Transverse colon (tissue), 4 donors: Measurements from ENCODE around the gene FSTL5.

ENCODE experiments used
- CTCF ChIP-seq, 5 experiments: fragments of 200-600 bp in 3 of 5; fragments of 450-650 bp in 2 of 5; sonication (generic) in 3 of 5; IDR thresholded peaks; 1 replicate in 2 of 5; 2 replicates in 3 of 5; pipeline ENCODE4 v1.5.1; 2016 to 2017; ENCODE audit warnings: antibody characterized with exemption in 5 of 5, inconsistent platforms in 3 of 5, mild to moderate bottlenecking in 2 of 5, moderate library complexity in 1 of 5
- EP300 ChIP-seq: sonication (generic); formaldehyde crosslinking; IDR thresholded peaks from one replicate; pipeline ENCODE4 v1.6.1; 2017; ENCODE audit warnings: antibody characterized with exemption, low read depth
- POLR2A ChIP-seq: fragments of 450-650 bp; IDR thresholded peaks from one replicate; pipeline ENCODE4 v1.6.1; 2016; ENCODE audit warnings: antibody characterized with exemption, mild to moderate bottlenecking, moderate library complexity
- POLR2AphosphoS5 ChIP-seq, 3 donors: sonication (generic); formaldehyde crosslinking; IDR thresholded peaks; one replicate each; pipeline ENCODE4 v1.6.1; 2016; ENCODE audit warnings: antibody characterized with exemption in 3 of 3

- TF ChIP-seq CTCF (IDR thresholded peaks at IDR 0.05) (no peak), POLR2A (no peak), EP300 (no peak), POLR2AphosphoS5 (IDR thresholded peaks at IDR 0.05) (no peak)
Measured at GRCh38 chr4:161702287-161702686, 461.5 kb downstream of the FSTL5 start.
